SIG-M5 treated with dmso at 0.1 percent for 504 hours (cell line): ENCODE results near the gene SH3GL1.

Experiments used
- DNase-seq: peaks from one replicate; lab custom pipeline; 2025; ENCODE audit not compliant: unreplicated experiment; lab: John Stamatoyannopoulos, UW

Gene SH3GL1

DNA sequence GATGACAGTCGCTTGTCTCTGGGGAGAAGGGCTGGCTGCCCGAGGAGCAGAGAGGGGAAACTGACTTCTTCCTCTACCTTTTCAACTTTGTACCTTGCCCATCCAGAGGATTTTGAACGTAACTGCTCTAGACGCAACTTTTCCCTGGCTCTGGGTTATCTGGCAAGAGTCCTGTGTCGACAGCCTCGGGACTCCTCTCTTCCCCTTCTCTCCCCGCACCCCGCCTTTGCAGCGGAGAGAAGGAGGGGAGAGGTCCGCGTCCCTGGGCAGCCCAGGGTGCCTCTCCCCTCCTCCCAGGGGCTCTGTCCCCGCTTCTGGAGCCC is 574 bp downstream of the SH3GL1 start:
- peak; percentile 37 for DNase-seq

DNA sequence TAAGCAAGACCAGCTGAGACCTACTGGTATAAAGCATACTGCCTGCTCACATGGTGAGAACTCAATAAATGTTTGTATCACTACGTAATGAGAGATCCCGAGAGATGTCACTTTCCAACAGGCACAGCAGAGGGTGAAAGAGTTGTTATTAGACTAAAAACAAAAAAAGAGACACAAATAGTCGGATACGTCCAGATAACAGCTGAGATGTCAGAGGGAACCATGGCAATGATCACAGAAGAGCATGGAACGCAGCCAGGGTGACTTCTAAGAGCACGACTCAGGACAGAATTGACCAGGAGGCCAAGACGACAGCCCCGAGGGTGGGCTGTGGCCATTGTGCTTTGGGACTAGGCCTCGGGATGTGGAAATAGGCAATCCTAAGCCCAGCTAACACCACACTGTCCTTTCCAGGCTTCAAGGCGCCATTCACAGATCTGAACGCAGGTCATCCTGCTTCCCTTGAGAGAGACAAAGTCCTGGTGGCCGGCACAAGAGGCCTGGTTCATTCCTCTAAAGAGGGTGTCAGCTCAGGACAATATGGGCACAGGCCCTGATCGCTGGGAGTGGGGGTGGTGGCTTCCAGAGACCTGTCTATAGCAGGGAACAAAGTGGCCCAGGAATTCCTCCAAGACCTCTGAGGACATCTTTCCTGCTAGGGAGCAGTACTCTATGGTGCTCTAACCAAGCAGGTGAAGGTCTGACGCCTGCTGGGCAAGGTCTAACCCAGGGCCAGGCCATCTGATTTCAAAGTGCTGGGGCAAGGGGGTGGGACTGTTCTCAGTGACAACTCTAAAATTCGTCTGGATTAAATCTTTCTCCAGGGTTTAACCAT is 3.2 kb downstream of the SH3GL1 start:
- DNase-seq = no peak

- DNase-seq = no peak
These were observed 6.3 kb downstream of the SH3GL1 start for GRCh38 chr19:4393947-4394590.

DNA sequence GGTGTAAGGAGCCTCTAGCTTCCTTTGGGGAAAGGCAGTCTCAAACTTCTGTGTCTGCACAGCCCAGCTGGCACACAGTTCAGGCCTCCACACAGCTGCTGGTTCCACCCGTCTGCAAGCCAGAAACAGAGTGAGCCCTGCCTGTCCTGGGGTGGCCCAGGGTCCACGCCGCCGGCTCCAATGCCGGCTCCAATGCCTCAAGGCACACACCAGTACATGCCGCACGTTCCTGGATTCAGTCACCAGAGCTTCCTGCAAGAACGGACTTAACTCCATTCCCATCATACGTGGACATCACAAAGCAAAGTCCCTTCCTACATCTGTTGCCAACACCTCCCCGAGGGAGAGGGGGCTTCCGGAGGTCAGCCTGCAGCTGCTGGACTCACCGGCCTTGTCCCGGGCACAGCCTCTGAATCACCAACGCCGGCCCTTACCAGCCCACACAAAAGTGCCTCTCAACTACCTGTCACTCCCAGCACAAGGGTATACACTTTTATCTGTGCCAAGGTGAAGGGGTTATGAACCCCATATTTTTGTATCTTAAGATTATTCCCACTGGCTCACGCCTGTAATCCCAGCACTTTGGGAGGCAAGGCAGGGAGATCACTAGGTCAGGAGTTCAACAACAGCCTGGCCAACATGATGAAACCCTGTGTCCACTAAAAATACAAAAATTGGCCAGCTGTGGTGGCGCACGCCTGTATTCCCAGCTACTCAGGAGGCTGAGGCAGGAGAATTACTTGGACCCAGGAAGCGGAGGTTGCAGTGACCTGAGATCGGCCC is 8.5 kb downstream of the SH3GL1 start:
- DNase-seq = no peak

GRCh38 chr19:4391306-4391693 is 9.0 kb downstream of the SH3GL1 start:
- DNase-seq = no peak

GRCh38 chr19:4390567-4391305 is 9.6 kb downstream of the SH3GL1 start:
- DNase-seq = no peak

DNA sequence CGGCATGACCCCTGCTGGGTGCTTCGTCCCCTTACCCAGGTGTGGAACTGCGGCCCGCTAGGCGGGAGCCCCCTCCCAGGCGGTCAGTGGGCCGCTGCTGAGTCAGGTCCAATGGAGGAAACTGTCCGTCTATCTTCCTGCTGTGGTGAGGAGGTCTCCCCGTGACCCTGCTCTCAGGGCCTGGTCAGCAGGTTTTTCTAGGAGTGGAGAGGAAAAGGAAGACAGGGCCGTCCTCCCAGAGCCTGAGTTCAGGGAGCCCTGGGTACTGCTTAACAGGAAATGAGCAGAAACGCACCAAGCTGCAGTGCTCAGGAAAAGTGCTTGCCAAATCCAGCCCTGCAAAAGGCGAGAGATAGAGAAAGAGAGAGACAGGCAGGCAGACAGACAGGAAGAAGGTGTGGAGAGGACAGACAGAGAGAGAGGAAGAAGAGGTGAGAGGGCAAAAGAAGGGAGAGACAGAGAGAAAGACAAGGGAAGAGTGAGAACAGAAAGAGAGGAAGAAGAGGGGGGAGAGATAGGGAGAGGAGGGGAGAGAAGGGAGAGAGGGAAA is 10.3 kb downstream of the SH3GL1 start:
- no peak for DNase-seq

GRCh38 chr19:4389511-4390016 is 10.8 kb downstream of the SH3GL1 start:
- DNase-seq = no peak

DNA sequence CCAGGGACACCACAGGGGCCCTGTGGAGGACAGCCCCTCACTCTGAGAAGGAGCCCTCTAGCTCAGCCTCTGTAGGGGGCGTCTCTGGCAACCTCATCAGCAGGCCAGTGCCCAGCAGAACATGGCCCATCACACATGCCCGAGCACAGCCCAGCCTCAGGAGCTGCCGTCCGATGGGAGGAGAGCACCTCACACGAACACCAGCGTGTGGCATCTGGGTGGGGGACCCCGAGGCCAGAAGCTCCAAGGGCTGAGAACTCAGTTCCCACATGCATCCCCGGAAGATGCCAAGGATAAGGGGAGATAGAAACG is 11.3 kb downstream of the SH3GL1 start:
- no peak for DNase-seq

- no peak for DNase-seq
These were observed 11.8 kb downstream of the SH3GL1 start for GRCh38 chr19:4388337-4389063.

DNA sequence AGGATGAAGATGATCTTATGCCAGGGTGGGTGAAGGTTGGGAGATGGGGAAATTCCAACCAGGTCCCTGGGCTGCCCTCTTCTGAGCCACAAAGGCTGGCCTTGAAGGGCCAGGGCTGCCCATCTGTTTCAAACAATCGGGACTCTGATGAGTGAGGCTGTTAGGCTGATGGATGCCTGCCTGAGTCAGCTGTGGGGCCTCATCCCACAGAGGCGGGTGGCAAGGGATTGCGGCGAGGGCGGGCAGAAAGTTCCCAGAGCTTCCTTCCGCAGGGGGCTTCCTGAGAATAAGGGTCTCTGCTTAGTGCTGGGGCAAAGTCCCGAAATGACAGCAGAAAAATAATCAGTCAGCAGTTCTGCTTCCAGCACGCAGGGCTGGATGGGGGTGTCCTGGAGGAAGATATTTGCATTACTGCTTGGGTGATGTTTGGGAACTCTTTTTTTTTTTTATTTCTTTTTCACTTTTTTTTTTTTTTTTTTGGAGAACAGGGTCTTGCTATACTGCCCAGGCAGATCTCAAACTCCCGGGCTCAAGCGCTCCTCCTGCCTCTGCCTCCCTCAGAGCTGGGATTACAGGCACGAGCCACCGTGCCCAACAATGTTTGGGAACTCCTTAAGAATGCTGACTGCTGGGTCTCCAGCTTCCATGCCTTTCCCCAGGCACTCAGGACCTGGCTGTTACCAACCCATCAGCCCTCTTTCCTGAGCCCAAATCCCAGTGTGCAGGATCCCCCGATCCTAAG is 14.1 kb downstream of the SH3GL1 start:
- no peak for DNase-seq

GRCh38 chr19:4385291-4386040 is 14.9 kb downstream of the SH3GL1 start:
- no peak for DNase-seq

DNA sequence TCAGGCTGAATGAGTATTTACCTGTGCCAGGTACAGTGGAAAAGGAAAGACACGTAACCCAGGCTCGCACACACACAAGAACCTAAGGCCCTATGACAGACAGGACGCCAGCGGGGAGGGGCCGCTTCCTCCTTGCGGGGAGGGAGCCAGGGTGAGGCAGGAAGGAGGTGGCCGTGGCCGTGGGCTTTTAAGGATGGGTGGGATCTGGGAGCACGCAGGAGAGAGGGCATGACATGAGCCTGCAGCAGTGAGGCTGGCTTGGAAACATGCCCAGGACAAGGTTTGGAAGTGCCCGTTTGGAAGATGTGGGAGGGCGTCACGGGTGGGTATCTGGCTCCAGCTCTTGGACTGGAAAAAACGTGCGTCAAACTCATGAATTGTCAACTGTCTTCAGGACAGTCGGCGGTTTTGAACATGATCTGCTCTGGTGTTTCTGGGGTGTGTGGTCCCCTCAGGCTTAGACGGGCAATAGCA is 20.1 kb downstream of the SH3GL1 start:
- DNase-seq = no peak

DNA sequence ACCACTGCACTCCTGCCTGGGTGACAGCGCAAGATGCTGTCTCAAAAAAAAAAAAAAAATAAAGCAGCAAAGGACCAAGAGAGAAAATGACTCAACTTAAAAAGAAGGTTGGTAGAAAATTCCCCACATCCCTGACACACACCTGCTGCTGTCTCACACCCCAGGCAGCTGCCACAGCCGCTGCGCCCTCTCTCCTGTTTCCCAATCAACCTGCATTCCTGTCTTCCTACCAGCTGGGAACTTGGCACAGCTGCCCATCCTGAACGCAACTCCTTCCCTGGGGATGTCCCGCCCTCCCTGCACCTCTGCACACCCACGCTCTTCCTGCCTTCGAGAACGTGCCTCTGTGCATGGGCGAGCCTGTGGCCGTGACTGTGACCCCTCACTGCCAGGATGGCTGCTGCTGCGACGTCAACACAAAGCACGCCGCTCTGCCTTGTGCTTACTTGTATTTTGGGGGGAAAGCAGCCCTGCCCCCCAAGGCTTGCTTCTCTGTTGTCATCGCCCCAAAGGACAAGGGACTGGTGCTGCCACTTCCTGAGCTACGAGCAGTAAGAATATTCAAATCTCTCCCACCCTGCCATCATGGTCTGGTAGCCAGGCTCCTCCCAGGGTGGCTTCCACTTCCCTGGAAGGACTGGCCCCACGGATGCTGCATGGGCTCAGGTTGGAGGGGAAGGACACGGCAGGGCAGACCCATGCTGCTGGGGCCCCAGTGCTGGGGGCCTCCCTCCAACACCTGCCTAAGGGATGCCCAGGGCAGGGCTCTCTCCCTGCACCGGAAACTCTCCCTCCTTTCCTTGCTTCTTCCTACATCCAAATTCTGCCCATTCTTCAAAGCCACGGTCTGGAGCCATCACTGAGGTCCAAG is 20.7 kb downstream of the SH3GL1 start:
- DNase-seq = peak; percentile 17

DNA sequence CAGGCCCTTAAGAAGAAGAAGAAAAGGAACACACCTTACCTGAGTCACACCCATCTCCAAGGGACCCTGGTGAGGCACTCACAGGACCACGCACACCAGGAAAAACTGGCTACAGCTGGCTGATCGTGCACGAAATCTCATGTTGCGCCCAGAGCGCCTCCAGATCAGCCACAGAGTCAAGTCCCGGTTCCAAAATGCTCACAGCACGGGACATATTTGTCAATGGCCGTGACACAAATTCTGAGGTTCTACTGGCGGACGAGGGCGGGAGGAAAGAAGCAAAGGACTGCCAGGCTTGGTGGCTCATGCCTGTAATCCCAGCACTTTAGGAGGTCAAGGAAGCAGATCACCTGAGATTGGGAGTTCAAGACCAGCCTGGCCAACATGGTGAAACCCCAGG is 21.5 kb downstream of the SH3GL1 start:
- no peak for DNase-seq

- DNase-seq = peak; percentile 19
These were observed 23.2 kb downstream of the SH3GL1 start for GRCh38 chr19:4376991-4377781.

DNA sequence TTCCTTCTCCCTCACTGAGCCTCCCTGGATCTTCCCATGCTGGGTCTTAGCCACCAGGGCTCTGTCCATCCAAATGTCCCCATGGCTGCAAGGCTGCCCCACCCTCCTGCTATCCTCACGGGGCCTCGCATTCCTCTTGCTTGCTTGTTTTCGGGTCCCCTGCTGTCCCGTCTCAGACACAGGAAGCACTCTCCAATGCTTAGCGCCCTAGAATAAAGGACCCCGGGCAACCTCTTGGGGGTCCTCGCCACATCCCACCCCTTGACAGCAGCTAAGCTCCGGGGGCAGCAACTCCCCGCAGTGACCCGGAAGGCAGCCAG is 23.7 kb downstream of the SH3GL1 start:
- DNase-seq = no peak
